ENCODE data around the gene PAMR1. TPM values are rescaled to one million over a fixed set of nuclear protein-coding genes. Genes with fewer than 3 reads are reported as not detected.
"Not testable (repeated sequence)": the region's sequence is repeated elsewhere in the genome, so short reads cannot be mapped to it uniquely, and the experiment has no call there.

Gene PAMR1
- total and polyA plus RNA-seq, 2 donors (not counting 3 experiments of a cell fraction or from before 2014, with no cell fraction given), result not detected

GRCh38 chr11:35523331-35523768, 2.1 kb downstream of the PAMR1 start:
- CTCF ChIA-PET, result no interaction called here
- Histone ChIP-seq H3K4me3 (replicated peaks in 1 of 3; ENCODE audit: insufficient read depth in 1 of 3, low read depth in 1 of 3, low read length in 3 of 3) (no peak overlapping the region), H3K27me3 (ENCODE audit: control insufficient read depth in 2 of 2, insufficient read depth in 2 of 2, low read length in 2 of 2) (peaks cover 38 to 55% of the 10 kb centered on the region in 2 experiments), H3K27ac (ENCODE audit: insufficient read depth, low read depth, low read length) (no peak overlapping the region), H3K79me2 (ENCODE audit: control insufficient read depth, insufficient read depth, low read length) (no peaks in the 10 kb centered on the region), H4K20me1 (replicated peaks; ENCODE audit: control insufficient read depth, extremely low read depth, insufficient read depth, low read length) (no peaks in the 10 kb centered on the region), H3K4me1 (ENCODE audit: control insufficient read depth, extremely low read depth, insufficient read depth, low read length) (no peaks in the 10 kb centered on the region), H3K4me2 (ENCODE audit: insufficient read depth, low read length) (no peak overlapping the region), H3K9me1 (replicated peaks; ENCODE audit: control insufficient read depth, extremely low read depth, insufficient read depth, low read length) (no peaks in the 10 kb centered on the region), H3K36me3 (ENCODE audit: control insufficient read depth in 2 of 2, extremely low read depth in 1 of 2, insufficient read depth in 2 of 2, low read length in 2 of 2) (no peaks in the 10 kb centered on the region), H3K9me3 (replicated peaks; ENCODE audit: control insufficient read depth, insufficient read depth, low read length) (no peaks in the 10 kb centered on the region), H2AFZ (ENCODE audit: low read depth, low read length) (no peak overlapping the region), H3K9ac (replicated peaks; ENCODE audit: extremely low read depth, insufficient read depth, low read length) (no peak overlapping the region)
- no TSS peak for BruUV-seq (replicated peaks)
- POLR2A ChIA-PET, result no interaction called here
- dilution Hi-C loops (cut with MboI; ENCODE audit: extremely low pct_ligation_motif_present, low sequenced_read_pairs), result no loop called here
- no peak for FAIRE-seq
- TF ChIP-seq FOS (IDR thresholded peaks at IDR 0.05; ENCODE audit: borderline replicate concordance, insufficient read depth, low read length) (no peak), GATA2 (IDR thresholded peaks at IDR 0.05; ENCODE audit: insufficient read depth, insufficient read length, low read depth, low read length) (no peak), JUN (IDR thresholded peaks at IDR 0.05; ENCODE audit: borderline replicate concordance, insufficient read depth, insufficient read length, low read depth) (no peak), EZH2 (IDR thresholded peaks at IDR 0.05; ENCODE audit: borderline replicate concordance, low read depth, low read length, severe bottlenecking) (no peak), CTCF (IDR thresholded peaks at IDR 0.05; ENCODE audit: extremely low read depth in 1 of 2, insufficient read depth in 1 of 2, low read depth in 1 of 2, low read length in 2 of 2) (no peak), POLR2A (IDR thresholded peaks at IDR 0.05; ENCODE audit: low read depth, low read length) (no peak), MYC (IDR thresholded peaks at IDR 0.05; ENCODE audit: low read depth, low read length) (no peak), POLR2AphosphoS5 (IDR thresholded peaks at IDR 0.05; ENCODE audit: insufficient read depth, low read depth, low read length) (no peak)
- TF ChIP-seq, protein P1, sequence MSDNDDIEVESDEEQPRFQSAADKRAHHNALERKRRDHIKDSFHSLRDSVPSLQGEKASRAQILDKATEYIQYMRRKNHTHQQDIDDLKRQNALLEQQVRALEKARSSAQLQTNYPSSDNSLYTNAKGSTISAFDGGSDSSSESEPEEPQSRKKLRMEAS (IDR thresholded peaks at IDR 0.05; ENCODE audit: insufficient read depth, insufficient read length), result no peak
- intact Hi-C loops (cut with micrococcal nuclease), result no loop called here
- DNase-seq (ENCODE audit: low read depth, low spot score), result no peak

DNA sequence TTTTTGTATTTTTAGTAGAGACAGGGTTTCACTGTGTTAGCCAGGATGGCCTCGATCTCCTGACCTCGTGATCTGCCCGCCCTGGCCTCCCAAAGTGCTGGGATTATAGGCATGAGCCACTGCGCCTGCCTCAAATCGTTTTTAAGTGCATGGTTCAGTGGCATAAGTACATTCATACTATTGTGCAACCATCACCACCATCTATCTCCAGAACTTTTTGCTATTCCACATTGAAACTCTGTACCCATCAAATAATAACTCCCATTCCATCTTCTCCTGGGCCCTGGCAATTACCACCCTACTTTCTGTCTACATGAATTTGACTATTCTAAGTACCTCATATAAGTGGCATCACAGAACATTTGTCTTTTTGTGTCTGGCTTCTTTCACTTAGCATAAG, 3.3 kb downstream of the PAMR1 start:
- H3K36me3 ChIP-seq (ENCODE audit: control insufficient read depth in 2 of 2, extremely low read depth in 1 of 2, insufficient read depth in 2 of 2, low read length in 2 of 2); H3K79me2 ChIP-seq (ENCODE audit: control insufficient read depth, insufficient read depth, low read length); CTCF ChIA-PET; dilution Hi-C loops (cut with MboI; ENCODE audit: extremely low pct_ligation_motif_present, low sequenced_read_pairs); H3K4me3 ChIP-seq (replicated peaks in 1 of 3; ENCODE audit: insufficient read depth in 1 of 3, low read depth in 1 of 3, low read length in 3 of 3); FAIRE-seq; H3K27ac ChIP-seq (ENCODE audit: insufficient read depth, low read depth, low read length); BruUV-seq (replicated peaks); H3K9ac ChIP-seq (replicated peaks; ENCODE audit: extremely low read depth, insufficient read depth, low read length); DNase-seq (ENCODE audit: low read depth, low spot score); H3K4me2 ChIP-seq (ENCODE audit: insufficient read depth, low read length); POLR2A ChIA-PET; H4K20me1 ChIP-seq (replicated peaks; ENCODE audit: control insufficient read depth, extremely low read depth, insufficient read depth, low read length); H3K4me1 ChIP-seq (ENCODE audit: control insufficient read depth, extremely low read depth, insufficient read depth, low read length); H2AFZ ChIP-seq (ENCODE audit: low read depth, low read length); H3K9me1 ChIP-seq (replicated peaks; ENCODE audit: control insufficient read depth, extremely low read depth, insufficient read depth, low read length); intact Hi-C loops (cut with micrococcal nuclease); H3K9me3 ChIP-seq (replicated peaks; ENCODE audit: control insufficient read depth, insufficient read depth, low read length): not testable (repeated sequence)
- H3K27me3 ChIP-seq (ENCODE audit: control insufficient read depth in 2 of 2, insufficient read depth in 2 of 2, low read length in 2 of 2), result peaks cover 36 to 52% of the 10 kb centered on the region in 2 experiments
